IgD-negative memory B cell (primary cell): ENCODE results near the gene NFKB1. TPM values are rescaled to one million over a fixed set of nuclear protein-coding genes. Genes with fewer than 3 reads are reported as not detected.
A peak's percentile ranks its signal among the peaks of the same experiment; 100 is the strongest.
"Not testable (repeated sequence)": the region's sequence is repeated elsewhere in the genome, so short reads cannot be mapped to it uniquely, and the experiment has no call there.

ENCODE experiments used
- H3K27ac Mint-ChIP-seq, 3 donors: one replicate each; pipeline ENCODE4 v1.8.0; 2020 to 2022; ENCODE audit warnings: mild to moderate bottlenecking in 3 of 3, mixed read lengths in 3 of 3, moderate library complexity in 1 of 3
- H3K27me3 Mint-ChIP-seq: one replicate; pipeline ENCODE4 v1.8.0; 2021; ENCODE audit warnings: mixed read lengths
- H3K36me3 Mint-ChIP-seq: one replicate; pipeline ENCODE4 v1.8.0; 2020; ENCODE audit warnings: mild to moderate bottlenecking, mixed read lengths
- H3K4me1 Mint-ChIP-seq, 3 donors: one replicate each; pipeline ENCODE4 v1.8.0; 2020 to 2022; ENCODE audit warnings: mixed read lengths in 3 of 3, mild to moderate bottlenecking in 1 of 3
- H3K4me3 Mint-ChIP-seq, 4 donors: one replicate each; pipeline ENCODE4 v1.8.0; 2020 to 2022; ENCODE audit warnings: mild to moderate bottlenecking in 4 of 4, mixed read lengths in 4 of 4, moderate library complexity in 3 of 4
- H3K9me3 Mint-ChIP-seq, 3 donors: one replicate each; pipeline ENCODE4 v1.8.0; 2020 to 2021; ENCODE audit warnings: mixed read lengths in 3 of 3, mild to moderate bottlenecking in 1 of 3
- polyA plus RNA-seq: library from polyadenylated mRNA; unstranded; fragments of 300-500 nt; fragmentation: Illumina TruSeq; gene quantifications from one replicate; pipeline ENCODE4 v1.2.3, GENCODE V29; 2021

The NFKB1 gene
- polyA plus RNA-seq, 1 donor from 2014 or later, result 10.4 TPM

GRCh38 chr4:102557636-102558035 is 56.5 kb downstream of the NFKB1 start:
- peaks cover 8% of the 10 kb centered on the region for H3K36me3 Mint-ChIP-seq
- peaks cover 34 to 45% (median 40%) of the 10 kb centered on the region in 3 donors for H3K4me1 Mint-ChIP-seq
- H3K4me3 Mint-ChIP-seq, result no peak overlapping the region

DNA sequence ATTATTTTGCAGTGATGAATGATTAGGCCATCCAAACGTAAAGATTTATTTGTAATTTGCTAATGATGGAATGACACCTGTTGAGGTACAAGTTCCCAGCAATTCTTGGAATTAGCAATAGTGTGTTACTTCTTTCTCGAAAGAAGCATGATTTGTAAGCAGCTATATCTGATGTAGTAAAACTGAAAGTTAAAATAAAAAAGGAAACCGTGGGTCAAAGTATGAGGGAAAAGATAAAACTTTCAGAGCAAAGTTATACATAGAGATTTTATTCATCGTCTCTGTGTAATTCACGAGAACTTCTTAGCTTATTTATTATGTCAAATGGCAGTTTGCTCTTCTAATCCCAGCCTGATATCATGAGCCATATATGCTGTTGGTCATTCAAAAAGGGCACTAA is 59.0 kb downstream of the NFKB1 start:
- Mint-ChIP-seq H3K27ac (peak overlapping the region; percentile 18 to 82 (median 57)), H3K4me3 (peak overlapping the region in 2 of 4 donors; percentile 49 to 83), H3K4me1 (peaks cover 37 to 50% (median 48%) of the 10 kb centered on the region in 3 donors), H3K36me3 (peaks cover 4% of the 10 kb centered on the region), H3K27me3 (no peaks in the 10 kb centered on the region), H3K9me3 (no peaks in the 10 kb centered on the region)

More at GRCh38 chr4:102557636-102558035, 56.5 kb downstream of the NFKB1 start:
- Mint-ChIP-seq H3K27ac (no peak overlapping the region), H3K9me3 (no peaks in the 10 kb centered on the region), H3K27me3 (no peaks in the 10 kb centered on the region)

GRCh38 chr4:102560571-102561341 is 59.6 kb downstream of the NFKB1 start:
- Mint-ChIP-seq H3K4me3 (no peak overlapping the region), H3K36me3 (peaks cover 4% of the 10 kb centered on the region), H3K27ac (peak overlapping the region; percentile 18 to 57 (median 35)), H3K4me1 (peaks cover 37 to 50% (median 50%) of the 10 kb centered on the region in 3 donors), H3K27me3 (no peaks in the 10 kb centered on the region), H3K9me3 (no peaks in the 10 kb centered on the region)

DNA sequence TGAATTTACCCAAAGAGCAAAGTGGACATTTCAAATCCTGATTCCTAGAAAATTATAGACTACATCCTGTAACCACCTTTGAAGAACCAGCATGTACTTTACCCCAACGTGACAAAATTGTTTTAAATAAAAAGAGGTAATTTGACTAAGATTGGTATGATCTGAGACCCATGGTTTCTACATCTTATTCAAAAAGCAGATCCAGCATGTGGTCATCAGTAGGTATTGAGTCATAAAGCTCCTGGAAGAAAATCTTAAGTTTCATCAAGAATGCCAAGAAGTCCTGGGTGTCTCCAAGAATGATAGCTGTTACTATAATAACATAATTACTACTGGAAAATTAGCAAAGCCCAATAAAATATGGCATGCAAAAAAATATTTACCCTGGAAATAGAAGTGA is 61.8 kb downstream of the NFKB1 start:
- no peaks in the 10 kb centered on the region for H3K9me3 Mint-ChIP-seq
- H3K27ac Mint-ChIP-seq, result peak overlapping the region in 2 of 3 donors; percentile 0 to 4
- H3K4me3 Mint-ChIP-seq, result no peak overlapping the region
- peaks cover 5% of the 10 kb centered on the region for H3K36me3 Mint-ChIP-seq
- peaks cover 38 to 52% (median 52%) of the 10 kb centered on the region in 3 donors for H3K4me1 Mint-ChIP-seq
- no peaks in the 10 kb centered on the region for H3K27me3 Mint-ChIP-seq

- no peaks in the 10 kb centered on the region for H3K27me3 Mint-ChIP-seq
- H3K27ac Mint-ChIP-seq, result peak overlapping the region; percentile 39 to 92 (median 54)
- H3K4me1 Mint-ChIP-seq, result peaks cover 31 to 43% (median 42%) of the 10 kb centered on the region in 3 donors
- H3K36me3 Mint-ChIP-seq, result peaks cover 15% of the 10 kb centered on the region
- H3K4me3 Mint-ChIP-seq, result peak overlapping the region in 2 of 4 donors; percentile 14 to 39
- H3K9me3 Mint-ChIP-seq, result no peaks in the 10 kb centered on the region
These were observed 63.4 kb downstream of the NFKB1 start for GRCh38 chr4:102564399-102565059.

- H3K4me3 Mint-ChIP-seq, result no peak overlapping the region
- peaks cover 22% of the 10 kb centered on the region for H3K36me3 Mint-ChIP-seq
These were observed 64.5 kb downstream of the NFKB1 start for GRCh38 chr4:102565696-102566095.

DNA sequence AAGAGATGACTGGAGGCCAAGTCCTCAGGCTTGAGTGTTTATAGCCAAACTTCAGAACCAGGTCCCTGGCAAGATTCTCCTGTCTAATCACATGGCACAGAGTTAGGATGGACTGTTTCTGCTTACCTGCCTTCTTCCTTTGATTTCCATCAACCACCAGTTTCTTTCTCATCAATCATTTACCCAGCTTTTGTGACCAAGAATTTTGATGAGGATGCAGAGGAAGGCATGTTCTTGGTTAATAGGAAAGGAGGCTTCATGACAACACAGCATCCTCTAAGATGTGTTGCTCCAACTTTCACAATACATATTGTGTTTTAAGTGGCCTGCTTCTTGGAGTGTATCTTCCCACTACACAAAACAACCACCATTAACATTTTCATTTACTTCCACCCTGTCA is 65.3 kb downstream of the NFKB1 start:
- Mint-ChIP-seq H3K4me3 (no peak overlapping the region), H3K36me3 (peaks cover 26% of the 10 kb centered on the region), H3K9me3 (peaks cover 0 to 4% (median 3%) of the 10 kb centered on the region in 3 donors), H3K27ac (peak overlapping the region in 1 of 3 donors; percentile 29), H3K4me1 (peaks cover 18 to 26% (median 26%) of the 10 kb centered on the region in 3 donors), H3K27me3 (no peaks in the 10 kb centered on the region)

More at GRCh38 chr4:102565696-102566095, 64.5 kb downstream of the NFKB1 start:
- Mint-ChIP-seq H3K9me3 (peaks cover 0 to 4% (median 3%) of the 10 kb centered on the region in 3 donors), H3K4me1 (peaks cover 21 to 33% (median 33%) of the 10 kb centered on the region in 3 donors), H3K27me3 (no peaks in the 10 kb centered on the region), H3K27ac (no peak overlapping the region)

GRCh38 chr4:102567427-102567826 is 66.3 kb downstream of the NFKB1 start:
- H3K4me1 Mint-ChIP-seq, result peaks cover 11 to 20% (median 18%) of the 10 kb centered on the region in 3 donors
- peaks cover 0 to 4% (median 3%) of the 10 kb centered on the region in 3 donors for H3K9me3 Mint-ChIP-seq
- H3K27me3 Mint-ChIP-seq, result no peaks in the 10 kb centered on the region
- peaks cover 27% of the 10 kb centered on the region for H3K36me3 Mint-ChIP-seq
- no peak overlapping the region for H3K27ac Mint-ChIP-seq
- no peak overlapping the region for H3K4me3 Mint-ChIP-seq

GRCh38 chr4:102569200-102569599 is 68.0 kb downstream of the NFKB1 start:
- Mint-ChIP-seq H3K4me1 (peaks cover 10 to 17% (median 13%) of the 10 kb centered on the region in 3 donors), H3K27me3 (no peaks in the 10 kb centered on the region), H3K27ac (no peak overlapping the region), H3K36me3 (peaks cover 31% of the 10 kb centered on the region), H3K4me3 (no peak overlapping the region), H3K9me3 (peaks cover 0 to 4% (median 3%) of the 10 kb centered on the region in 3 donors)

- Mint-ChIP-seq H3K27ac (peak overlapping the region in 1 of 3 donors; percentile 71), H3K4me1 (peaks cover 7 to 18% (median 11%) of the 10 kb centered on the region in 3 donors), H3K36me3 (peaks cover 31% of the 10 kb centered on the region)
- not testable (repeated sequence) for H3K27me3 Mint-ChIP-seq, H3K4me3 Mint-ChIP-seq, H3K9me3 Mint-ChIP-seq
These were observed 69.1 kb downstream of the NFKB1 start for GRCh38 chr4:102570211-102570610.

- Mint-ChIP-seq H3K27me3 (no peaks in the 10 kb centered on the region), H3K9me3 (peaks cover 0 to 4% (median 3%) of the 10 kb centered on the region in 3 donors), H3K4me1 (peaks cover 9 to 21% (median 11%) of the 10 kb centered on the region in 3 donors), H3K4me3 (no peak overlapping the region), H3K27ac (no peak overlapping the region), H3K36me3 (peaks cover 30% of the 10 kb centered on the region)
These were observed 71.3 kb downstream of the NFKB1 start for GRCh38 chr4:102572452-102572851.

- Mint-ChIP-seq H3K9me3 (peaks cover 0 to 4% (median 3%) of the 10 kb centered on the region in 3 donors), H3K4me1 (peaks cover 11 to 31% (median 16%) of the 10 kb centered on the region in 3 donors), H3K27me3 (no peaks in the 10 kb centered on the region), H3K27ac (no peak overlapping the region), H3K36me3 (peaks cover 31% of the 10 kb centered on the region), H3K4me3 (no peak overlapping the region)
These were observed 73.2 kb downstream of the NFKB1 start for GRCh38 chr4:102574317-102574716.

GRCh38 chr4:102575369-102576129 is 74.4 kb downstream of the NFKB1 start:
- no peak overlapping the region for H3K4me3 Mint-ChIP-seq
- H3K27me3 Mint-ChIP-seq, result no peaks in the 10 kb centered on the region
- H3K36me3 Mint-ChIP-seq, result peaks cover 23% of the 10 kb centered on the region
- H3K27ac Mint-ChIP-seq, result peak overlapping the region in 1 of 3 donors; percentile 18
- H3K4me1 Mint-ChIP-seq, result peaks cover 11 to 41% (median 16%) of the 10 kb centered on the region in 3 donors
- H3K9me3 Mint-ChIP-seq, result no peaks in the 10 kb centered on the region

DNA sequence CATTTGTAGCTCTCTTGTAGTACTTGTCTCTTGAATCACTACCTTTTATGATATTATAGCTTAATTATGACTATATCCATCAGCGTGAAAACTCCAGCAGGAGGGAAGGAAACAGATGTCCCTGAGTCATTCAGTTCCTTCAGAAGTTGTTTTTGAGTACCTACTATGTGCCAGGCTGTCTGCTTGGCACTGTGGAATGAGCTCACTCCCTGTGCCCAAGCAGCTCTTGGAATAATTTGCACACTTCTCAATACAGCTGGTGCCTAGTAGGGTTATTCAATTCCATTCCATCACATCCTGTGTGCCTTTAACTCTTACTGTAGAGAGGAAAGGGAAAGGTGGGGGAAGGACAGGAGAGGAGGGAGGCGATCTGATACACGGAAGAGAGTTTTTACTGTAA is 77.1 kb downstream of the NFKB1 start:
- Mint-ChIP-seq H3K4me1 (peaks cover 7 to 40% (median 16%) of the 10 kb centered on the region in 3 donors), H3K27me3 (no peaks in the 10 kb centered on the region), H3K9me3 (no peaks in the 10 kb centered on the region), H3K27ac (peak overlapping the region in 1 of 3 donors; percentile 54), H3K36me3 (peaks cover 13% of the 10 kb centered on the region), H3K4me3 (no peak overlapping the region)
